Upper lobe of right lung (tissue), 1 donor: Measurements from ENCODE around the gene ZNF618. TPM values are rescaled to one million over a fixed set of nuclear protein-coding genes. Genes with fewer than 3 reads are reported as not detected.

Source experiments
- ATAC-seq: fragments of 200-7000 bp; cut with Tn5 transposase; one replicate; pipeline ENCODE4 v1.9.1; 2020; ENCODE audit warnings: mild to moderate bottlenecking, moderate library complexity
- DNase-seq: peaks from one replicate; pipeline ENCODE4 v3.0.0-alpha.2; 2020
- H3K27ac ChIP-seq: fragments of 200-600 bp; one replicate; pipeline ENCODE4 v1.8.0; 2022
- H3K27me3 ChIP-seq: fragments of 200-600 bp; one replicate; pipeline ENCODE4 v1.8.0; 2022; ENCODE audit warnings: mild to moderate bottlenecking
- H3K36me3 ChIP-seq: fragments of 200-600 bp; one replicate; pipeline ENCODE4 v1.8.0; 2022
- H3K4me1 ChIP-seq: fragments of 200-600 bp; one replicate; pipeline ENCODE4 v1.8.0; 2022
- H3K4me3 ChIP-seq: fragments of 200-600 bp; one replicate; pipeline ENCODE4 v1.8.0; 2022; ENCODE audit warnings: mild to moderate bottlenecking
- H3K9me3 ChIP-seq: fragments of 200-600 bp; one replicate; pipeline ENCODE4 v1.8.0; 2022
- intact Hi-C: fragments of 100-400 bp; cut with DNase I; formaldehyde crosslinking; loops from one replicate; pipeline ENCODE4 v1.11.0; 2022
- total RNA-seq: library from RNA; stranded (reverse); fragmentation: NEBNext Ultra II Directional; extraction: Animal tissue kit (Norgen Biotek cat#: 25700); gene quantifications from one replicate; pipeline ENCODE4 v1.2.1, GENCODE V29; 2021
- TF ChIP-seq, protein P1 (sequence below): fragments of 200-600 bp; IDR thresholded peaks from one replicate; pipeline ENCODE4 v1.8.0; 2022; ENCODE audit warnings: antibody characterized with exemption
- donor health status: DM: no; HTN: yes; CAD: no; lungs with severe emphysema.

ZNF618 gene
- total RNA-seq, 1 donor from 2014 or later, result 9.8 TPM

GRCh38 chr9:114034661-114035062 is 158.6 kb downstream of the ZNF618 start:
- no peaks in the 10 kb centered on the region for H3K9me3 ChIP-seq
- no peak overlapping the region for H3K27ac ChIP-seq
- intact Hi-C loops, result no loop called here
- DNase-seq (no peak), ATAC-seq (no peak)
- peaks cover 26% of the 10 kb centered on the region for H3K36me3 ChIP-seq
- TF ChIP-seq, protein P1, sequence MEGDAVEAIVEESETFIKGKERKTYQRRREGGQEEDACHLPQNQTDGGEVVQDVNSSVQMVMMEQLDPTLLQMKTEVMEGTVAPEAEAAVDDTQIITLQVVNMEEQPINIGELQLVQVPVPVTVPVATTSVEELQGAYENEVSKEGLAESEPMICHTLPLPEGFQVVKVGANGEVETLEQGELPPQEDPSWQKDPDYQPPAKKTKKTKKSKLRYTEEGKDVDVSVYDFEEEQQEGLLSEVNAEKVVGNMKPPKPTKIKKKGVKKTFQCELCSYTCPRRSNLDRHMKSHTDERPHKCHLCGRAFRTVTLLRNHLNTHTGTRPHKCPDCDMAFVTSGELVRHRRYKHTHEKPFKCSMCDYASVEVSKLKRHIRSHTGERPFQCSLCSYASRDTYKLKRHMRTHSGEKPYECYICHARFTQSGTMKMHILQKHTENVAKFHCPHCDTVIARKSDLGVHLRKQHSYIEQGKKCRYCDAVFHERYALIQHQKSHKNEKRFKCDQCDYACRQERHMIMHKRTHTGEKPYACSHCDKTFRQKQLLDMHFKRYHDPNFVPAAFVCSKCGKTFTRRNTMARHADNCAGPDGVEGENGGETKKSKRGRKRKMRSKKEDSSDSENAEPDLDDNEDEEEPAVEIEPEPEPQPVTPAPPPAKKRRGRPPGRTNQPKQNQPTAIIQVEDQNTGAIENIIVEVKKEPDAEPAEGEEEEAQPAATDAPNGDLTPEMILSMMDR, result no peak
- no peak overlapping the region for H3K4me3 ChIP-seq
- H3K4me1 ChIP-seq, result no peaks in the 10 kb centered on the region
- no peaks in the 10 kb centered on the region for H3K27me3 ChIP-seq

GRCh38 chr9:114035221-114035844 is 159.2 kb downstream of the ZNF618 start:
- intact Hi-C loops, result no loop called here
- H3K36me3 ChIP-seq, result peaks cover 25% of the 10 kb centered on the region
- H3K9me3 ChIP-seq, result no peaks in the 10 kb centered on the region
- H3K27me3 ChIP-seq, result no peaks in the 10 kb centered on the region
- no peak for DNase-seq
- TF ChIP-seq, protein P1, result no peak
- no peak for ATAC-seq
- H3K4me3 ChIP-seq, result no peak overlapping the region
- no peaks in the 10 kb centered on the region for H3K4me1 ChIP-seq
- H3K27ac ChIP-seq, result no peak overlapping the region

DNA sequence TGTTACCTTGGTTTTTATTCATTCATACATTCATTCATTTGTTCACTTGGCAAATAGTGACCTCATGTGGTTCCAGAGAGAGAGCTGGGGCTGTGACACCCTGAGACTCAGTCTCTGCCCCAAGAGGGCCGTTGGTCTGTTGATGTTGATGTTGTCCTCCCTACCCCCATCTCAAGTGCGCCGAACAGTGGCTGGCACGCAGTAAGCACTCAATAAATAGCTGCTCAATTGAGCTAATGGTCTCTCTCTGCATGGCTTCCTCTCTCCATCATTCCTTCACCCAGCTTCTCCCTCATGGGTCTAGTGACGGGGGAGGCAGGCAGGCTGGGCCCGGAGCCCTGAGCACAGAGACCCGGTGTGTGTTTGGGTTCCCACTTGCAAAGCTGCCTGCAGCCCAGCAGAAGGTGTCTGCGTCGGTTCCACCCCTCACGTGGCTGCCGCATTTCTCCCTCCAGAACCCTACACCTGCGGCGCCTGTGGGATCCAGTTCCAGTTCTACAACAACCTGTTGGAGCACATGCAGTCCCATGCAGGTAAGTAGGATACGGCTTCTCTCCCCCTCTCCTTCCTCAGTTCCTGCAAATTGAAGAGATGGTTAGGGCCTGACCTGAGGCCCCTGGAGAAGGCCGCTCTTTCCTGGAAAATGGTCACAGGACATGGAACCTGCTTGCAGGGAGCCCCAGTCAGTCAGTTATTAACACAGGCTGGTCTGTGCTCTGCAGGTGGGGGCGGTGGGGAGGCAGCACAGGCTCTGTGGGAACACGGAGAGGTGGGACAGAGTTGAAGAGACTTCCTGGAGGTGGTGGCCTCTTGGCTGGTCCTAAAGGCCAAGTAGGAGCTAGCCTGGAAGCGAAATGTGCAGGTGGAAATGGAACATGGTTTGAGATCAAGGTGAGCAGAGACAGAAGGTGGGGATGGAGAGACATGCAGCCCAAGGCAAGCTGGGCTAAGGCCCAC is 160.0 kb downstream of the ZNF618 start:
- H3K27ac ChIP-seq, result no peak overlapping the region
- TF ChIP-seq, protein P1, result no peak
- H3K27me3 ChIP-seq, result no peaks in the 10 kb centered on the region
- ATAC-seq, result no peak
- no peak overlapping the region for H3K4me3 ChIP-seq
- intact Hi-C loops, result no loop called here
- H3K4me1 ChIP-seq, result no peaks in the 10 kb centered on the region
- H3K9me3 ChIP-seq, result no peaks in the 10 kb centered on the region
- DNase-seq, result no peak
- H3K36me3 ChIP-seq, result peaks cover 25% of the 10 kb centered on the region

DNA sequence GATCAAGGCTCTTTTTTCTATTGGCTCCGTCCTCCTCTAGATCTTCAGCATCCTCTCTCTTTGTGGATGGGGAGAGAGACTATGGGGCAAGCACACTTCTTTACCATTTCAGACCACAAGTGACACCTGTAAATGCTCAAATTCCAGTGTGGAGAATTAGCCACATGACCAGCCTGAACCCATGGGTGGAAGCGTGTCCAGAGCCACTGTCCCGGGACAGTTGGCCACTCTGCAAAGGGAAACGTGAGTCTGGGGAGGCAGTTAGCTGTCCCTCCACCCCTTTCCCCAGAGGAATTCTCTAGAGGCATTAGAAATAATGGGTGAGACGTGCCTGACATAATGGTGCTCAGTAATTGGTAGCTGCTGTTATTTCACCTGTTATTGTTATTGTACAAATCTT is 161.1 kb downstream of the ZNF618 start:
- intact Hi-C loops, result no loop called here
- no peaks in the 10 kb centered on the region for H3K9me3 ChIP-seq
- TF ChIP-seq, protein P1, result no peak
- H3K27ac ChIP-seq, result no peak overlapping the region
- no peak for ATAC-seq
- no peak for DNase-seq
- H3K27me3 ChIP-seq, result no peaks in the 10 kb centered on the region
- peaks cover 25% of the 10 kb centered on the region for H3K36me3 ChIP-seq
- no peak overlapping the region for H3K4me3 ChIP-seq
- no peaks in the 10 kb centered on the region for H3K4me1 ChIP-seq

DNA sequence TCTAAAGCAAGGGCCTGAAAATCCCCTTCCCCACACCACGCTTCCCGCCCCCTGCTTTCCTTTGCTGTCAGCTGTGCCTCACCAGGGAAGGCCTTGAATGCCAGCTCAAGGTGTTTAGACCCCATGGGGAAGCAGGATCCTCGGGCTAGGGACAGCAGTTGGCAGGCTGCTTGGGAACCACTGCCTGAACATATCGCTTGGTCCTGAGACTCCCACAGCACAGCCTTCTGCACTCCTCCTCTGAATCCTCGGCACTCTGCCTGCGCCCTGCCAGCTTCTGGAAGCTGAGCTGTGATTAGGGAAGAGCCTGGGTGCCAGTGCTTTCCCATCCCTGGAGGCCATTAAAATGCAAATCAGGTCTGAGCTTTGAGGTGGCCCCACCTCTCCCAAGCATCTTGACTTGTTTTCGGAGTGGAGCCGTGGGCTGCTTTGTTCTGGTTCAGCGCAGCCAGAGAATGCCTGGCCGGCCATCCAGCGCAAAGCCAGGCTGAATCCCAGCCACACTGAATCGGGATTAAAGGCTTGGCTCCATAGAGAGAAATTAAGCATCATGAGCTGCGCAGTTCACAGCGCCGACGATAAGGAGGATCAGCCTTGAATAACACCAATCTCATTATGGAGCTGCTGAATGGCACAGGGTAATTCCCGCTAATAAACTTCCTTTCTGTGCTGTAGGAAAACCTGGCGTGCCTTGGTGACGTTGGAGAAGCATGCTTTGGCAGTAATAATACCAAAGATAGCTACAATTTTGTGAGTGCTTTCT is 162.0 kb downstream of the ZNF618 start:
- intact Hi-C loops, result no loop called here
- H3K27me3 ChIP-seq, result no peaks in the 10 kb centered on the region
- no peak overlapping the region for H3K27ac ChIP-seq

More for the DNA sequence above, 162.0 kb downstream of the ZNF618 start:
- H3K4me3 ChIP-seq, result no peak overlapping the region
- no peaks in the 10 kb centered on the region for H3K9me3 ChIP-seq
- DNase-seq, result no peak
- ATAC-seq, result no peak
- no peaks in the 10 kb centered on the region for H3K4me1 ChIP-seq
- peaks cover 25% of the 10 kb centered on the region for H3K36me3 ChIP-seq
- TF ChIP-seq, protein P1, result no peak
